IPS-15b (cell line): Measurements from ENCODE around the gene MAP3K12.
"Not testable (repeated sequence)": the region's sequence is repeated elsewhere in the genome, so short reads cannot be mapped to it uniquely, and the experiment has no call there.

Experiments
- H3K27me3 ChIP-seq: one replicate; pipeline ENCODE4 v1.6.1; 2013; ENCODE audit warnings: low read length; ENCODE audit not compliant: control insufficient read depth, insufficient read depth
- H3K36me3 ChIP-seq: one replicate; pipeline ENCODE4 v1.6.1; 2013; ENCODE audit warnings: low read length; ENCODE audit not compliant: control insufficient read depth, insufficient read depth
- H3K4me1 ChIP-seq: one replicate; pipeline ENCODE4 v1.6.1; 2013; ENCODE audit warnings: mild to moderate bottlenecking, low read length; ENCODE audit not compliant: control insufficient read depth, insufficient read depth
- H3K4me3 ChIP-seq: one replicate; pipeline ENCODE4 v1.5.1; 2013; ENCODE audit warnings: low read depth, low read length
- H3K9ac ChIP-seq: one replicate; pipeline ENCODE4 v1.6.1; 2013; ENCODE audit warnings: low read depth, mild to moderate bottlenecking, low read length
- H3K9me3 ChIP-seq: one replicate; pipeline ENCODE4 v1.6.1; 2013; ENCODE audit warnings: mild to moderate bottlenecking, low read length; ENCODE audit not compliant: control insufficient read depth, insufficient read depth

The MAP3K12 gene

DNA sequence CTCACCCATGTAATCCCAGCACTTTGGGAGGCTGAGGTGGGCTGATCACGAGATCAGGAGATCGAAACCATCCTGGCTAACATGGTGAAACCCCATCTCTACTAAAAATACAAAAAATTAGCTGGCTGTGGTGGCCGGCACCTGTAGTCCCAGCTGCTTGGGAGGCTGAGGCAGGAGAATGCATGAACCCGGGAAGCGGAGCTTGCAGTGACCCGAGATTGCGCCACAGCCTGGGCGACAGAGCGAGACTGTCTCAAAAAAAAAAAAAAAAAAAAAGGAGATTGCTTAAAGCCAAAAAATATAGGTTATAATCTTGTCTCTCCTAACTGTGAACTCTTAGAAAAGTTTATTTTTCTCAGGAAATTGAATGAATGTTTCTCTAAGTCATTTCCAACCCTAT, 63.9 kb downstream of the MAP3K12 start:
- H3K36me3 ChIP-seq, H3K4me1 ChIP-seq, H3K9me3 ChIP-seq: not testable (repeated sequence)

GRCh38 chr12:53431187-53431586, 68.1 kb downstream of the MAP3K12 start:
- Histone ChIP-seq H3K27me3 (no peaks in the 10 kb centered on the region), H3K36me3 (no peaks in the 10 kb centered on the region), H3K4me1 (no peaks in the 10 kb centered on the region), H3K9ac (no peak overlapping the region), H3K9me3 (no peaks in the 10 kb centered on the region), H3K4me3 (no peak overlapping the region)

More for the DNA sequence above, 63.9 kb downstream of the MAP3K12 start:
- not testable (repeated sequence) for H3K4me3 ChIP-seq, H3K27me3 ChIP-seq, H3K9ac ChIP-seq

DNA sequence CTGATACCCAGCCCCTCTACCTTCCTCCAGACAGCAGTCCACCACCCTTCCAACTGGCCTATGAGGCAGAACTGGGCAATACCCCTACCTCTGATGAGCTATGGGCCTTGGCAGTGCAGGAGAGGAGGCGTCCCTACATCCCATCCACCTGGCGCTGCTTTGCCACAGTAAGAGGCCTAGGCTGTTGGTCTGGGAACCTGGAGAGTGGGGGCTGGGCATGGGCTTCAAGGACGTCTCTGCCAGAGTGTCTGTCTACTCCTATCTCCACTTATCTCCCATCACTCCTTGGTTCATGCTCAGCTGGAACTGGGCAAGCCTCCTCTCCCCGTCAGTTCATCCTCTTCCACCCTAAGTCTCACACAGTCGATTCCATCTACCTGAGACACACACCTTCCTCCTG, 69.1 kb downstream of the MAP3K12 start:
- Histone ChIP-seq H3K9ac (no peak overlapping the region), H3K36me3 (no peaks in the 10 kb centered on the region), H3K4me1 (no peaks in the 10 kb centered on the region), H3K27me3 (no peaks in the 10 kb centered on the region), H3K9me3 (no peaks in the 10 kb centered on the region), H3K4me3 (no peak overlapping the region)
